ENCODE results near the gene CPSF4. TPM values are rescaled to one million over a fixed set of nuclear protein-coding genes. Genes with fewer than 3 reads are reported as not detected.
A peak's percentile ranks its signal among the peaks of the same experiment; 100 is the strongest.

CPSF4 gene
- total and polyA plus RNA-seq, 8 donors = 4.5 to 43.8 (median 27.2) TPM

- intact Hi-C loops (cut with DNase I; ENCODE audit: low total_unique reads) = no loop called here
- H3K36me3 ChIP-seq = peaks cover 34 to 52% (median 50%) of the 10 kb centered on the region in 4 donors
- peaks cover 24 to 61% (median 56%) of the 10 kb centered on the region in 4 donors for H3K4me1 ChIP-seq
- WGBS, 5 donors = 33 to 78% (median 57%) methylated on average over 1 of the region's 1 CpG
- TF ChIP-seq, protein P1, sequence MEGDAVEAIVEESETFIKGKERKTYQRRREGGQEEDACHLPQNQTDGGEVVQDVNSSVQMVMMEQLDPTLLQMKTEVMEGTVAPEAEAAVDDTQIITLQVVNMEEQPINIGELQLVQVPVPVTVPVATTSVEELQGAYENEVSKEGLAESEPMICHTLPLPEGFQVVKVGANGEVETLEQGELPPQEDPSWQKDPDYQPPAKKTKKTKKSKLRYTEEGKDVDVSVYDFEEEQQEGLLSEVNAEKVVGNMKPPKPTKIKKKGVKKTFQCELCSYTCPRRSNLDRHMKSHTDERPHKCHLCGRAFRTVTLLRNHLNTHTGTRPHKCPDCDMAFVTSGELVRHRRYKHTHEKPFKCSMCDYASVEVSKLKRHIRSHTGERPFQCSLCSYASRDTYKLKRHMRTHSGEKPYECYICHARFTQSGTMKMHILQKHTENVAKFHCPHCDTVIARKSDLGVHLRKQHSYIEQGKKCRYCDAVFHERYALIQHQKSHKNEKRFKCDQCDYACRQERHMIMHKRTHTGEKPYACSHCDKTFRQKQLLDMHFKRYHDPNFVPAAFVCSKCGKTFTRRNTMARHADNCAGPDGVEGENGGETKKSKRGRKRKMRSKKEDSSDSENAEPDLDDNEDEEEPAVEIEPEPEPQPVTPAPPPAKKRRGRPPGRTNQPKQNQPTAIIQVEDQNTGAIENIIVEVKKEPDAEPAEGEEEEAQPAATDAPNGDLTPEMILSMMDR (IDR thresholded peaks at IDR 0.05) = no peak
- TF ChIP-seq POLR2AphosphoS5 (IDR thresholded peaks at IDR 0.05) = no peak
- TF ChIP-seq EP300 (IDR thresholded peaks at IDR 0.05) = no peak
- no peak for TF ChIP-seq POLR2A (IDR thresholded peaks at IDR 0.05)
- H3K27ac ChIP-seq = peak overlapping the region in 3 of 5 donors; percentile 21 to 97 (median 96)
- H3K27me3 ChIP-seq = no peaks in the 10 kb centered on the region
- H3K9me3 ChIP-seq = no peaks in the 10 kb centered on the region
- peak overlapping the region in 1 of 4 donors; percentile 80 for H3K4me3 ChIP-seq
- DNase-seq = no peak
These were observed 32.2 kb upstream of the CPSF4 start for GRCh38 chr7:99406557-99406956.

DNA sequence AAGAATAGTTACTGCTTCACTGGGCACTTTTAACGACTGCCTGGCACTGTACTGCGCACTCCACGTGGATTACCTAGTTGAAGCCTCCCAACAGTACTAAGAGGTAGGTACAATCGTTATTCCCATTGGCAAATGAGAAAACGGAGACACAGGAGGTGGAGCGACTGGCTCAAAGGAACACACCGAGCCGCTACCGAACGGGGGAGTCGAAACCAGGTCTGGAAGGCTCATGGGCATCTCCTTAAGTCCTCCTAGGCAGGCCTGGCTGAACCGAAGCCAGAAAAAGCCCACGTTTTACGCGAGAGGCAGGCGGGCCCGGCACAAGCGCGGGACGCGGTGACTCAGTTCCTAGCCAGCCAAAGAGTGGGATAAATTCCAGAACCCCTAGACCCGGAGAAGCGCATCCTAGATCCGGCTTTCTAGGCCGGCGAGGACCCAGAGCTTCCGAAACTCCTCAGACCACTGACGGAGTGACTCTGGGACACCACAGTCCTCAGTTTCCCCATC, 30.8 kb upstream of the CPSF4 start:
- TF ChIP-seq POLR2AphosphoS5 (IDR thresholded peaks at IDR 0.05) (peak in 1 of 3 donors; percentile 1), EP300 (IDR thresholded peaks at IDR 0.05) (peak; percentile 23), POLR2A (IDR thresholded peaks at IDR 0.05) (no peak)
- TF ChIP-seq, protein P1 (IDR thresholded peaks at IDR 0.05) = no peak
- H3K4me3 ChIP-seq = peak overlapping the region; percentile 70 to 99 (median 78)
- H3K36me3 ChIP-seq = peaks cover 27 to 52% (median 50%) of the 10 kb centered on the region in 4 donors
- WGBS, 5 donors = 0 to 1% (median 0%) methylated on average over 27 to 28 of the region's 28 CpGs
- peaks cover 24 to 61% (median 56%) of the 10 kb centered on the region in 4 donors for H3K4me1 ChIP-seq
- H3K27ac ChIP-seq = peak overlapping the region; percentile 96 to 100 (median 97)
- peak; percentile 40 to 75 for DNase-seq
- no peaks in the 10 kb centered on the region for H3K9me3 ChIP-seq
- intact Hi-C loops (cut with DNase I; ENCODE audit: low total_unique reads) = no loop called here
- no peaks in the 10 kb centered on the region for H3K27me3 ChIP-seq

DNA sequence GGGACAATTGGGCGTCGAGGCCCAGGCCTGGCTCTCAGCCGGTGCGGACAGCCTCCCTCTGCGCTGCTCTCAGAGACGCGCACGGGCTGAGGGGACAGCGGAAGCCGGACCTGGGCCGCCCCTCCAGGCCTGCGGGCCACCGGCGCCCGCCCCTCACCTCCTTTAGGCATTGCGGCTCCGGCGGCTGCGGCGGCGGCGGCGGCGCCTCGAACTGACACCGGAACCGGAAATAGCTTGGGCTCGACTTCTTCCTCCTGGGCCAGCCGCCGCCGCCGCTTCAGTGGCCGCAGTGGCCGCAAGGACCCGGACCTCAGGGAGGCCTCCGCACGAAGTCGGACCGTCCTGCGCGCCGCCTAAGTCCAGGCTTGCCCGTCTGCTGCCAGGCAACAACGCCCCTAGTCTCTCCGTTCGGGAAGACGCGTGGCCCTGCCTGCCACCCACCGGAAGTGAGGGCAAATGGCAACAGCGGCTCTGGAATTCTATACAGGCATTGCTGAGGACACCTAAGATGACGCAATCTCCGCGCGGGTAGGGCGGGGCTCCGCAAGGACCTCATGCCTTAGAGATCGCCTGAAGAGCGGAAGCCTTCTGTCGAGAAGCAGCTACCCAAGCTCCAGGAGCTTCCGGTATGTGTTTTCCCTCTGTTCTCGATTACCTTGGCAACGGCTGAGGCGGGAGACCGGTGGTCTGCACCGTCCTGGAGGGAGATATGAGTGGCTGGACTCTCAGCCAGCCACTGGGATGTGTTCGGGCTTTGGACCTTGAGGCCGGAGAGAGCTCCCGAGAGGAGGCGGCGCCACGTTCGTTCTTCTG, 30.2 kb upstream of the CPSF4 start, which contains the start of the genes BUD31 and PDAP1:
TSS of gene BUD31 (plus strand) at position 591 of the 813 bp plus-strand sequence. CDS start 2,124 bp downstream, outside the sequence.
TSS of gene PDAP1 (minus strand) at position 219 of the 813 bp plus-strand sequence. CDS start at position 170, 49 bp downstream.
- H3K27ac ChIP-seq = peak within 1 kb of the TSS; percentile 96 to 100 (median 97)
- TF ChIP-seq, protein P1 (IDR thresholded peaks at IDR 0.05) = peak in 1 of 7 experiments; percentile 21
- TF ChIP-seq POLR2A (IDR thresholded peaks at IDR 0.05) (peak in 2 of 4 donors; percentile 59 to 87), POLR2AphosphoS5 (IDR thresholded peaks at IDR 0.05) (peak; percentile 89 to 97 (median 92)), EP300 (IDR thresholded peaks at IDR 0.05) (no peak)
- DNase-seq = peak; percentile 92 to 98
- WGBS, 5 donors = 0 to 1% (median 0%) methylated on average over 19 to 72 of the region's 72 CpGs
- H3K4me3 ChIP-seq = peak within 1 kb of the TSS; percentile 70 to 99 (median 78)
- H3K27me3 ChIP-seq = no peaks in the 10 kb centered on the region
- H3K36me3 ChIP-seq = peaks cover 27 to 52% (median 50%) of the 10 kb centered on the region in 4 donors
- H3K9me3 ChIP-seq = no peaks in the 10 kb centered on the region
- intact Hi-C loops (cut with DNase I; ENCODE audit: low total_unique reads) = no loop called here
- H3K4me1 ChIP-seq = peaks cover 24 to 61% (median 56%) of the 10 kb centered on the region in 4 donors

GRCh38 chr7:99409192-99409572, 29.6 kb upstream of the CPSF4 start:
- intact Hi-C loops (cut with DNase I; ENCODE audit: low total_unique reads) = no loop called here
- Histone ChIP-seq H3K4me1 (peaks cover 24 to 57% (median 54%) of the 10 kb centered on the region in 4 donors), H3K27me3 (no peaks in the 10 kb centered on the region), H3K4me3 (peak overlapping the region; percentile 70 to 99 (median 78)), H3K36me3 (peaks cover 27 to 52% (median 50%) of the 10 kb centered on the region in 4 donors), H3K9me3 (no peaks in the 10 kb centered on the region), H3K27ac (peak overlapping the region; percentile 96 to 100 (median 97))
- 0 to 1% (median 0%) methylated on average over 18 of the region's 18 CpGs for WGBS, 5 donors
- peak in 1 of 2 donors; percentile 44 for DNase-seq
- TF ChIP-seq POLR2AphosphoS5 (IDR thresholded peaks at IDR 0.05) (no peak), POLR2A (IDR thresholded peaks at IDR 0.05) (no peak), EP300 (IDR thresholded peaks at IDR 0.05) (no peak)
- TF ChIP-seq, protein P1 (IDR thresholded peaks at IDR 0.05) = no peak

Measured in stomach (tissue), 9 donors.